ENCODE measurements around the gene NRARP. TPM values are rescaled to one million over a fixed set of nuclear protein-coding genes. Genes with fewer than 3 reads are reported as not detected.
"Not testable (repeated sequence)": the region's sequence is repeated elsewhere in the genome, so short reads cannot be mapped to it uniquely, and the experiment has no call there.

NRARP gene
- total RNA-seq, 1 experiment from 2014 or later, result 32.6 TPM

GRCh38 chr9:137262909-137263285 lies 39.2 kb downstream of the NRARP start:
- H3K27me3 Mint-ChIP-seq (ENCODE audit: unreplicated experiment), result no peaks in the 10 kb centered on the region
- no TSS peak for BruUV-seq (replicated peaks)
- no peaks in the 10 kb centered on the region for H3K9me3 Mint-ChIP-seq (ENCODE audit: low read depth, unreplicated experiment)
- DNase-seq, result no peak
- CTCF ChIA-PET, result no interaction called here
- H3K36me3 Mint-ChIP-seq (ENCODE audit: insufficient read depth, unreplicated experiment), result peaks cover 31% of the 10 kb centered on the region
- intact Hi-C loops (cut with micrococcal nuclease; ENCODE audit: unreplicated experiment), result no loop called here
- no peak overlapping the region for H3K27ac Mint-ChIP-seq (ENCODE audit: unreplicated experiment)
- no peak for TF ChIP-seq CTCF (IDR thresholded peaks at IDR 0.05; ENCODE audit: unreplicated experiment)
- H3K4me3 Mint-ChIP-seq (ENCODE audit: low read depth, unreplicated experiment), result no peak overlapping the region
- H3K4me1 Mint-ChIP-seq (ENCODE audit: low read depth, unreplicated experiment), result peaks cover 8% of the 10 kb centered on the region

DNA sequence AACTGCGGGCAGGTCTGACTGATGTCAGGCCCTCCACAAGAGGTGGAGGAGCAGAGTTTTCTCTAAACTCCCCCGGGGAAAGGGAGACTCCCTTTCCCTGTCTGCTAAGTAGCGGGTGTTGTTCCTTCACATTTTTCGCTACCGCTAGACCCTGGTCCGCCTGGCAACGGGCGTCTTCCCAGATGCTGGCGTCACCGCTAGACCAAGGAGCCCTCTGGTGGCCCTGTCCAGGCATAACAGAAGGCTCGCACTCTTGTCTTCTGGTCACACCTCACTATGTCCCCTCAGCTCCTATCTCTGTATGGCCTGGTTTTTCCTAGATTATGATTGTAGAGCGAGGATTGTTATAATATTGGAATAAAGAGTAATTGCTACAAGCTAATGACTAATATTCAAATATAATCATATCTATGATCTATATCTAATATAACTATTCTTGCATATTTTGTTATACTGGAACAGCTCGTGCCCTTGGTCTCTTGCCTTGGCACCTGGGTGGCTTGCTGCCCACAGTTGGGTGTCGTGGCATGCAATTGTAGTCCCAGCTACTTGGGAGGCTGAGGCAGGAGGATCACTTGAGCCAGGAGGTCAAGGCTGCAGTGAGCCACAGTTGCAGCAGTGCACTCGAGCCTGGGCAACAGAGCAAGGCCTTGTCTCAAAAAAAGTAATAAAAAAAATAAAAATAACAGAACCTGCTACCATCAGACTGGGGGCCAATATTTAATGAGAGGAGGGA lies 39.7 kb downstream of the NRARP start:
- DNase-seq; H3K27me3 Mint-ChIP-seq (ENCODE audit: unreplicated experiment); H3K9me3 Mint-ChIP-seq (ENCODE audit: low read depth, unreplicated experiment); intact Hi-C loops (cut with micrococcal nuclease; ENCODE audit: unreplicated experiment); H3K4me1 Mint-ChIP-seq (ENCODE audit: low read depth, unreplicated experiment); H3K4me3 Mint-ChIP-seq (ENCODE audit: low read depth, unreplicated experiment); BruUV-seq (replicated peaks); H3K27ac Mint-ChIP-seq (ENCODE audit: unreplicated experiment): not testable (repeated sequence)
- H3K36me3 Mint-ChIP-seq (ENCODE audit: insufficient read depth, unreplicated experiment), result peaks cover 31% of the 10 kb centered on the region
- CTCF ChIA-PET, result interaction anchor here (0.7 kb wide), 1 partner anchor 11 kb away, joined by 3 read pairs; no protein-coding TSS in a partner anchor

- CTCF ChIA-PET, result no interaction called here
- no peak overlapping the region for H3K27ac Mint-ChIP-seq (ENCODE audit: unreplicated experiment)
- intact Hi-C loops (cut with micrococcal nuclease; ENCODE audit: unreplicated experiment), result no loop called here
- BruUV-seq (replicated peaks), result TSS peak; percentile 32
- no peaks in the 10 kb centered on the region for H3K9me3 Mint-ChIP-seq (ENCODE audit: low read depth, unreplicated experiment)
- H3K36me3 Mint-ChIP-seq (ENCODE audit: insufficient read depth, unreplicated experiment), result peaks cover 42% of the 10 kb centered on the region
- no peak for DNase-seq
- TF ChIP-seq CTCF (IDR thresholded peaks at IDR 0.05; ENCODE audit: unreplicated experiment), result no peak
- no peak overlapping the region for H3K4me3 Mint-ChIP-seq (ENCODE audit: low read depth, unreplicated experiment)
- H3K27me3 Mint-ChIP-seq (ENCODE audit: unreplicated experiment), result no peaks in the 10 kb centered on the region
- peaks cover 6% of the 10 kb centered on the region for H3K4me1 Mint-ChIP-seq (ENCODE audit: low read depth, unreplicated experiment)
Measured at GRCh38 chr9:137256856-137257255, 45.2 kb downstream of the NRARP start.

GRCh38 chr9:137256362-137256761 lies 45.7 kb downstream of the NRARP start:
- Mint-ChIP-seq H3K4me1 (ENCODE audit: low read depth, unreplicated experiment) (peaks cover under 1% of the 10 kb centered on the region), H3K36me3 (ENCODE audit: insufficient read depth, unreplicated experiment) (peaks cover 38% of the 10 kb centered on the region), H3K4me3 (ENCODE audit: low read depth, unreplicated experiment) (peak overlapping the region; percentile 80), H3K27ac (ENCODE audit: unreplicated experiment) (no peak overlapping the region), H3K27me3 (ENCODE audit: unreplicated experiment) (no peaks in the 10 kb centered on the region), H3K9me3 (ENCODE audit: low read depth, unreplicated experiment) (no peaks in the 10 kb centered on the region)
- CTCF ChIA-PET, result no interaction called here
- no TSS peak for BruUV-seq (replicated peaks)
- TF ChIP-seq CTCF (IDR thresholded peaks at IDR 0.05; ENCODE audit: unreplicated experiment), result no peak
- DNase-seq, result no peak
- intact Hi-C loops (cut with micrococcal nuclease; ENCODE audit: unreplicated experiment), result no loop called here

- no TSS peak for BruUV-seq (replicated peaks)
- no peak overlapping the region for H3K27ac Mint-ChIP-seq (ENCODE audit: unreplicated experiment)
- intact Hi-C loops (cut with micrococcal nuclease; ENCODE audit: unreplicated experiment), result no loop called here
- H3K4me3 Mint-ChIP-seq (ENCODE audit: low read depth, unreplicated experiment), result peak overlapping the region; percentile 80
- no peak for TF ChIP-seq CTCF (IDR thresholded peaks at IDR 0.05; ENCODE audit: unreplicated experiment)
- H3K27me3 Mint-ChIP-seq (ENCODE audit: unreplicated experiment), result no peaks in the 10 kb centered on the region
- CTCF ChIA-PET, result interaction anchor here (1.2 kb wide), 1 partner anchor 31 kb away, joined by 3 read pairs; no protein-coding TSS in a partner anchor
- H3K4me1 Mint-ChIP-seq (ENCODE audit: low read depth, unreplicated experiment), result no peaks in the 10 kb centered on the region
- DNase-seq, result peak; percentile 49
- peaks cover 42% of the 10 kb centered on the region for H3K36me3 Mint-ChIP-seq (ENCODE audit: insufficient read depth, unreplicated experiment)
- no peaks in the 10 kb centered on the region for H3K9me3 Mint-ChIP-seq (ENCODE audit: low read depth, unreplicated experiment)
Measured at GRCh38 chr9:137255448-137256114, 46.5 kb downstream of the NRARP start.

Data from Calu3 (cell line).